Endodermal cell (in vitro differentiated cells): ENCODE measurements around the gene ZNF668. TPM values are rescaled to one million over a fixed set of nuclear protein-coding genes. Genes with fewer than 3 reads are reported as not detected.

ENCODE experiments used
- DNase-seq: peaks from one replicate; pipeline ENCODE4 v3.0.0-alpha.2; 2017
- H3K27ac ChIP-seq: 2 replicates; pipeline ENCODE4 v1.5.1; 2013; ENCODE audit warnings: mild to moderate bottlenecking, low read depth, low read length, moderate library complexity
- H3K27me3 ChIP-seq: 2 replicates; pipeline ENCODE4 v1.6.1; 2013; ENCODE audit warnings: mild to moderate bottlenecking, low read length, moderate library complexity; ENCODE audit not compliant: insufficient read depth, control insufficient read depth, poor library complexity, severe bottlenecking
- H3K36me3 ChIP-seq: 2 replicates; pipeline ENCODE4 v1.7.0; 2013; ENCODE audit warnings: mild to moderate bottlenecking, low read length, moderate library complexity; ENCODE audit not compliant: control insufficient read depth, insufficient read depth
- H3K4me1 ChIP-seq: one replicate; pipeline ENCODE4 v1.7.0; 2013; ENCODE audit warnings: low read length; ENCODE audit not compliant: control insufficient read depth, insufficient read depth
- H3K4me3 ChIP-seq: 2 replicates; pipeline ENCODE4 v1.5.1; 2013; ENCODE audit warnings: mild to moderate bottlenecking, low read length, moderate library complexity
- H3K9ac ChIP-seq: 2 replicates; pipeline ENCODE4 v1.6.1; 2013; ENCODE audit warnings: mild to moderate bottlenecking, low read length, moderate library complexity; ENCODE audit not compliant: poor library complexity, severe bottlenecking; ENCODE audit errors: extremely low read depth
- H3K9me3 ChIP-seq: 2 replicates; pipeline ENCODE4 v1.6.1; 2013; ENCODE audit warnings: mild to moderate bottlenecking, low read length, moderate library complexity; ENCODE audit not compliant: control insufficient read depth
- H3K27ac Mint-ChIP-seq: 2 replicates; pipeline ENCODE4 v1.8.0; 2020; ENCODE audit warnings: mixed read lengths
- H3K27me3 Mint-ChIP-seq: 2 replicates; pipeline ENCODE4 v1.8.0; 2021; ENCODE audit warnings: mild to moderate bottlenecking, mixed read lengths; ENCODE audit not compliant: insufficient read depth
- H3K36me3 Mint-ChIP-seq: 2 replicates; pipeline ENCODE4 v1.8.0; 2020; ENCODE audit warnings: low read depth, mixed read lengths
- H3K4me1 Mint-ChIP-seq: 2 replicates; pipeline ENCODE4 v1.8.0; 2020; ENCODE audit warnings: mixed read lengths
- H3K4me3 Mint-ChIP-seq: 2 replicates; pipeline ENCODE4 v1.8.0; 2020; ENCODE audit warnings: mild to moderate bottlenecking, moderate library complexity, mixed read lengths
- H3K9me3 Mint-ChIP-seq: 2 replicates; pipeline ENCODE4 v1.8.0; 2020; ENCODE audit warnings: mild to moderate bottlenecking, mixed read lengths
- CTCF ChIP-seq: fragments of 200-600 bp; sonication (generic); conservative IDR thresholded peaks from 2 replicates; pipeline ENCODE4 v1.5.0; 2021; ENCODE audit warnings: antibody characterized with exemption, mild to moderate bottlenecking
- WGBS, 2 experiments: methylation state at CpG; one replicate each; pipeline versions ENCODE4 v1.1.5 to v1.1.7; 2013; ENCODE audit warnings: missing lambda C conversion rate in 2 of 2, mixed read lengths in 1 of 2; ENCODE audit not compliant: insufficient coverage in 1 of 2, insufficient read length in 1 of 2; 5-methylcytosine and 5-hydroxymethylcytosine counted together
- total RNA-seq, 2 donors: library from RNA; stranded (reverse); fragmentation: NEBNext Ultra II Directional in 1 of 2; extraction: Animal tissue kit (Norgen Biotek cat#: 25700) in 1 of 2; gene quantifications; 2 replicates in 1 of 2; 3 replicates in 1 of 2; pipeline ENCODE4 v1.2.1, GENCODE V29; 2021

The ZNF668 gene
- total RNA-seq, 2 donors from 2014 or later: 11.2 to 12.6 TPM

DNA sequence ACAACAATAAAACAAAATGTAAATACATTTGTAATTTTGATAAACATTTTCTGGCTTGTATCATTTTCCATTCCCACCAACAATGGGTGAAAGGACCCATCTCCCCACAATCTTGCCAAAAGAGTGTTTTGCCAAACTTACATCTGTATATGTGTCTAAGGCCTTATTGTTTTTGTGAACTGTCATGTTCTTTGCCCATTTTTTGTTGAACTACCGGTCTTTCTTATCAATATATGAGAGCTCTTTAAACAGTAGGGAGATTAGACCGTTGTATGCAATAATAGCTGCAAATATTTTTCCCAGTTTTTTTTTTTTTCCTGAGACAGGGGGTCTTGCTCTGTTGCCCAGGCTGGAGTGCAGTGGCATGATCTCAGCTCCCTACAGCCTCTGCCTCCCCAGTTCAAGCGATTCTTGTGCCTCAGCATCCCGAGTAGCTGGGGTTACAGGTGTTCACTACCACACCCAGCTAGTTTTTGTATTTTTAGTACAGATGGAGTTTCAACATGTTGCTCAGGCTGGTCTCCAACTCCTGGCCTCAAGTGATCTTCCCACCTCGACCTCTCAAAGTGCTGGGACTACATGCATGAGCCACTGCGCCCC is 50.3 kb downstream of the ZNF668 start:
- Histone ChIP-seq H3K36me3 (no peaks in the 10 kb centered on the region), H3K4me3 (no peak overlapping the region), H3K27ac (no peak overlapping the region), H3K4me1 (peaks cover 3% of the 10 kb centered on the region), H3K9me3 (no peaks in the 10 kb centered on the region), H3K9ac (no peak overlapping the region), H3K27me3 (no peaks in the 10 kb centered on the region)
- WGBS, 2 experiments: 91 to 92% methylated on average over 4 to 6 of the region's 6 CpGs
- Mint-ChIP-seq H3K27me3 (no peaks in the 10 kb centered on the region), H3K36me3 (no peaks in the 10 kb centered on the region), H3K4me1 (no peaks in the 10 kb centered on the region), H3K4me3 (no peak overlapping the region), H3K9me3 (no peaks in the 10 kb centered on the region), H3K27ac (no peak overlapping the region)
- no peak for TF ChIP-seq CTCF
- no peak for DNase-seq

GRCh38 chr16:31023252-31023602 is 50.8 kb downstream of the ZNF668 start:
- Mint-ChIP-seq H3K27ac (no peak overlapping the region), H3K9me3 (no peaks in the 10 kb centered on the region), H3K4me1 (no peaks in the 10 kb centered on the region), H3K4me3 (no peak overlapping the region), H3K27me3 (no peaks in the 10 kb centered on the region), H3K36me3 (no peaks in the 10 kb centered on the region)
- no peak overlapping the region for H3K27ac ChIP-seq
- WGBS, 2 experiments: 67 to 94% methylated on average over 1 to 4 of the region's 4 CpGs
- no peak overlapping the region for H3K4me3 ChIP-seq
- TF ChIP-seq CTCF: no peak
- peaks cover 3% of the 10 kb centered on the region for H3K4me1 ChIP-seq
- H3K9me3 ChIP-seq: no peaks in the 10 kb centered on the region
- no peaks in the 10 kb centered on the region for H3K36me3 ChIP-seq
- H3K27me3 ChIP-seq: no peaks in the 10 kb centered on the region
- no peak for DNase-seq
- H3K9ac ChIP-seq: no peak overlapping the region

- Mint-ChIP-seq H3K36me3 (no peaks in the 10 kb centered on the region), H3K9me3 (no peaks in the 10 kb centered on the region), H3K27ac (no peak overlapping the region), H3K4me3 (no peak overlapping the region), H3K27me3 (no peaks in the 10 kb centered on the region), H3K4me1 (no peaks in the 10 kb centered on the region)
- Histone ChIP-seq H3K9me3 (no peaks in the 10 kb centered on the region), H3K9ac (no peak overlapping the region), H3K4me1 (peaks cover 3% of the 10 kb centered on the region), H3K27ac (no peak overlapping the region), H3K27me3 (no peaks in the 10 kb centered on the region), H3K4me3 (no peak overlapping the region), H3K36me3 (no peaks in the 10 kb centered on the region)
- no peak for DNase-seq
- TF ChIP-seq CTCF: no peak
- 85 to 93% methylated on average over 9 to 12 of the region's 12 CpGs for WGBS, 2 experiments
Measured at GRCh38 chr16:31022544-31023251, 51.3 kb downstream of the ZNF668 start.
